ENCODE measurements around the gene EHMT1. TPM values are rescaled to one million over a fixed set of nuclear protein-coding genes. Genes with fewer than 3 reads are reported as not detected.
"Not testable (repeated sequence)": the region's sequence is repeated elsewhere in the genome, so short reads cannot be mapped to it uniquely, and the experiment has no call there.

The EHMT1 gene
- total RNA-seq, 2 donors from 2014 or later = 137 to 139 TPM

- TF ChIP-seq, protein P1, sequence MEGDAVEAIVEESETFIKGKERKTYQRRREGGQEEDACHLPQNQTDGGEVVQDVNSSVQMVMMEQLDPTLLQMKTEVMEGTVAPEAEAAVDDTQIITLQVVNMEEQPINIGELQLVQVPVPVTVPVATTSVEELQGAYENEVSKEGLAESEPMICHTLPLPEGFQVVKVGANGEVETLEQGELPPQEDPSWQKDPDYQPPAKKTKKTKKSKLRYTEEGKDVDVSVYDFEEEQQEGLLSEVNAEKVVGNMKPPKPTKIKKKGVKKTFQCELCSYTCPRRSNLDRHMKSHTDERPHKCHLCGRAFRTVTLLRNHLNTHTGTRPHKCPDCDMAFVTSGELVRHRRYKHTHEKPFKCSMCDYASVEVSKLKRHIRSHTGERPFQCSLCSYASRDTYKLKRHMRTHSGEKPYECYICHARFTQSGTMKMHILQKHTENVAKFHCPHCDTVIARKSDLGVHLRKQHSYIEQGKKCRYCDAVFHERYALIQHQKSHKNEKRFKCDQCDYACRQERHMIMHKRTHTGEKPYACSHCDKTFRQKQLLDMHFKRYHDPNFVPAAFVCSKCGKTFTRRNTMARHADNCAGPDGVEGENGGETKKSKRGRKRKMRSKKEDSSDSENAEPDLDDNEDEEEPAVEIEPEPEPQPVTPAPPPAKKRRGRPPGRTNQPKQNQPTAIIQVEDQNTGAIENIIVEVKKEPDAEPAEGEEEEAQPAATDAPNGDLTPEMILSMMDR (conservative IDR thresholded peaks at IDR 0.05) = no peak
- Histone ChIP-seq H3K36me3 (ENCODE audit: control insufficient read depth, insufficient read depth, low read length) (peaks cover 80% of the 10 kb centered on the region), H3K4me3 (ENCODE audit: low read length) (peak overlapping the region; percentile 65), H3K4me1 (ENCODE audit: control insufficient read depth, insufficient read depth, low read length) (peaks cover 18% of the 10 kb centered on the region), H3K27ac (ENCODE audit: low read depth, low read length) (no peak overlapping the region), H3K9me3 (ENCODE audit: control insufficient read depth, low read length) (peaks cover 37% of the 10 kb centered on the region), H3K9ac (ENCODE audit: extremely low read depth, low read length, poor library complexity, severe bottlenecking) (no peak overlapping the region), H3K27me3 (ENCODE audit: control insufficient read depth, insufficient read depth, low read length, poor library complexity, severe bottlenecking) (no peaks in the 10 kb centered on the region)
- H3K27me3 Mint-ChIP-seq (ENCODE audit: insufficient read depth) = no peaks in the 10 kb centered on the region
- peak; percentile 86 for DNase-seq
- H3K27ac Mint-ChIP-seq = peak overlapping the region; percentile 81
- peaks cover 77% of the 10 kb centered on the region for H3K36me3 Mint-ChIP-seq (ENCODE audit: low read depth)
- peaks cover 12% of the 10 kb centered on the region for H3K4me1 Mint-ChIP-seq
- H3K4me3 Mint-ChIP-seq = no peak overlapping the region
- WGBS, 2 experiments (ENCODE audit: insufficient coverage in 1 of 2, insufficient read length in 1 of 2) = 93 to 94% methylated on average over 22 to 24 of the region's 24 CpGs
- peaks cover 9% of the 10 kb centered on the region for H3K9me3 Mint-ChIP-seq
Measured at GRCh38 chr9:137731947-137732813, 113.4 kb downstream of the EHMT1 start.

GRCh38 chr9:137733429-137733828 is 114.6 kb downstream of the EHMT1 start:
- 94 to 98% methylated on average over 6 of the region's 6 CpGs for WGBS, 2 experiments (ENCODE audit: insufficient coverage in 1 of 2, insufficient read length in 1 of 2)
- H3K4me1 ChIP-seq (ENCODE audit: control insufficient read depth, insufficient read depth, low read length) = peaks cover 18% of the 10 kb centered on the region
- H3K27ac ChIP-seq (ENCODE audit: low read depth, low read length) = no peak overlapping the region
- Mint-ChIP-seq H3K36me3 (ENCODE audit: low read depth) (peaks cover 78% of the 10 kb centered on the region), H3K4me1 (peaks cover 12% of the 10 kb centered on the region), H3K27ac (peak overlapping the region; percentile 81), H3K9me3 (peaks cover 9% of the 10 kb centered on the region), H3K27me3 (ENCODE audit: insufficient read depth) (no peaks in the 10 kb centered on the region), H3K4me3 (no peak overlapping the region)
- H3K36me3 ChIP-seq (ENCODE audit: control insufficient read depth, insufficient read depth, low read length) = peaks cover 77% of the 10 kb centered on the region
- no peak for DNase-seq
- no peak overlapping the region for H3K9ac ChIP-seq (ENCODE audit: extremely low read depth, low read length, poor library complexity, severe bottlenecking)
- H3K4me3 ChIP-seq (ENCODE audit: low read length) = peak overlapping the region; percentile 65
- H3K9me3 ChIP-seq (ENCODE audit: control insufficient read depth, low read length) = peaks cover 40% of the 10 kb centered on the region
- no peaks in the 10 kb centered on the region for H3K27me3 ChIP-seq (ENCODE audit: control insufficient read depth, insufficient read depth, low read length, poor library complexity, severe bottlenecking)
- TF ChIP-seq, protein P1 (conservative IDR thresholded peaks at IDR 0.05) = no peak

GRCh38 chr9:137734181-137734580 is 115.4 kb downstream of the EHMT1 start:
- no peak overlapping the region for H3K4me3 Mint-ChIP-seq
- Histone ChIP-seq H3K27ac (ENCODE audit: low read depth, low read length) (no peak overlapping the region), H3K4me1 (ENCODE audit: control insufficient read depth, insufficient read depth, low read length) (peaks cover 18% of the 10 kb centered on the region), H3K4me3 (ENCODE audit: low read length) (peak overlapping the region; percentile 30), H3K9ac (ENCODE audit: extremely low read depth, low read length, poor library complexity, severe bottlenecking) (no peak overlapping the region), H3K9me3 (ENCODE audit: control insufficient read depth, low read length) (peaks cover 40% of the 10 kb centered on the region), H3K27me3 (ENCODE audit: control insufficient read depth, insufficient read depth, low read length, poor library complexity, severe bottlenecking) (no peaks in the 10 kb centered on the region), H3K36me3 (ENCODE audit: control insufficient read depth, insufficient read depth, low read length) (peaks cover 72% of the 10 kb centered on the region)
- DNase-seq = no peak
- H3K27ac Mint-ChIP-seq = no peak overlapping the region
- no peaks in the 10 kb centered on the region for H3K27me3 Mint-ChIP-seq (ENCODE audit: insufficient read depth)
- WGBS, 2 experiments (ENCODE audit: insufficient coverage in 1 of 2, insufficient read length in 1 of 2) = 73 to 78% methylated on average over 2 of the region's 2 CpGs
- peaks cover 77% of the 10 kb centered on the region for H3K36me3 Mint-ChIP-seq (ENCODE audit: low read depth)
- peaks cover 9% of the 10 kb centered on the region for H3K9me3 Mint-ChIP-seq
- TF ChIP-seq, protein P1 (conservative IDR thresholded peaks at IDR 0.05) = no peak
- H3K4me1 Mint-ChIP-seq = peaks cover 14% of the 10 kb centered on the region

GRCh38 chr9:137738182-137738696 is 119.4 kb downstream of the EHMT1 start:
- Mint-ChIP-seq H3K36me3 (ENCODE audit: low read depth) (peaks cover 67% of the 10 kb centered on the region), H3K4me1 (peaks cover 14% of the 10 kb centered on the region)
- peaks cover 41% of the 10 kb centered on the region for H3K36me3 ChIP-seq (ENCODE audit: control insufficient read depth, insufficient read depth, low read length)
- not testable (repeated sequence) for H3K4me3 ChIP-seq (ENCODE audit: low read length); H3K27ac Mint-ChIP-seq; H3K27ac ChIP-seq (ENCODE audit: low read depth, low read length); H3K4me1 ChIP-seq (ENCODE audit: control insufficient read depth, insufficient read depth, low read length); H3K4me3 Mint-ChIP-seq; H3K9ac ChIP-seq (ENCODE audit: extremely low read depth, low read length, poor library complexity, severe bottlenecking); H3K27me3 ChIP-seq (ENCODE audit: control insufficient read depth, insufficient read depth, low read length, poor library complexity, severe bottlenecking); H3K9me3 Mint-ChIP-seq; H3K27me3 Mint-ChIP-seq (ENCODE audit: insufficient read depth); DNase-seq
- WGBS, 2 experiments (ENCODE audit: insufficient coverage in 1 of 2, insufficient read length in 1 of 2) = 94% methylated on average over 4 to 5 of the region's 14 CpGs
- H3K9me3 ChIP-seq (ENCODE audit: control insufficient read depth, low read length) = peaks cover 34% of the 10 kb centered on the region
